ENCODE results near the gene UHRF1. TPM values are rescaled to one million over a fixed set of nuclear protein-coding genes. Genes with fewer than 3 reads are reported as not detected.

Gene UHRF1
- total and polyA plus RNA-seq, 2 experiments from 2014 or later, result 26.9 to 29.4 TPM

DNA sequence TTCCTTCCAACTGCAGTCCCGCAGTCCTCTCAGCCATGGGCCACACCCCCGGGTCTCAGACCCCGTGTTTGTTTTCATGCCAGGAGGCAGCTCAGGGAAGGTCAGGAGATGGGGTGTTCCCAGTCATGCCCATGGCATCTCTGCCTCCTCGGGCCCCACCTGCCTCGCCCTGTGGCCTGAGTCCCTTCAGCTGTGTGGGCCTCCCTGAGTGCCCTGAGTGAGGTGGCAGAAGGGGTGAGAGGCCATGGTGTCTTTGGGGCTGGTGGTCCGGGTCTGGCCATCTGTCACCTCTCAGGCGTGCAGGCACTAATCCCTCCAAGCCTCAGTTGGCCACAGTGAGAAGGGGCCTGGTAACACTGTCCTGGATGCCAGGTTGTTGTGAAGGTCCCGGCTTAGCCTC, 48.7 kb downstream of the UHRF1 start:
- no peaks in the 10 kb centered on the region for H3K9me2 ChIP-seq (ENCODE audit: insufficient read depth)

GRCh38 chr19:4962085-4962619, 52.9 kb downstream of the UHRF1 start:
- H3K4me3 ChIP-seq, result no peak overlapping the region
- no peak for DNase-seq
- H3K9me2 ChIP-seq (ENCODE audit: insufficient read depth), result no peaks in the 10 kb centered on the region
- H3F3A ChIP-seq (ENCODE audit: insufficient read depth), result peaks cover 21% of the 10 kb centered on the region
- H2AFZ ChIP-seq, result no peak overlapping the region
- 98% methylated on average over 7 of the region's 7 CpGs for WGBS, 2 experiments (ENCODE audit: low coverage in 1 of 2, low lambda C conversion rate in 2 of 2, missing lambda C conversion rate in 2 of 2)
- H3K4me1 ChIP-seq (ENCODE audit: insufficient read depth), result no peaks in the 10 kb centered on the region
- H4K20me1 ChIP-seq (ENCODE audit: insufficient read depth), result no peaks in the 10 kb centered on the region
- H3K27me3 ChIP-seq (replicated peaks; ENCODE audit: insufficient read depth), result no peaks in the 10 kb centered on the region
- no peaks in the 10 kb centered on the region for H3K36me3 ChIP-seq (ENCODE audit: low read depth)
- H3K79me2 ChIP-seq (ENCODE audit: insufficient read depth), result no peaks in the 10 kb centered on the region
- TF ChIP-seq EZH2 (IDR thresholded peaks at IDR 0.05; ENCODE audit: insufficient read depth, poor library complexity, severe bottlenecking), result no peak
- no peak overlapping the region for H3K9ac ChIP-seq
- no peak overlapping the region for H3K27ac ChIP-seq
- no peak overlapping the region for H3K4me2 ChIP-seq (ENCODE audit: unreplicated experiment)
- in situ Hi-C loops (cut with MboI), result no loop called here
- H3K9me3 ChIP-seq (ENCODE audit: low read depth), result no peaks in the 10 kb centered on the region

More for the DNA sequence above, 48.7 kb downstream of the UHRF1 start:
- TF ChIP-seq EZH2 (IDR thresholded peaks at IDR 0.05; ENCODE audit: insufficient read depth, poor library complexity, severe bottlenecking) (no peak), EZH2phosphoT487 (IDR thresholded peaks at IDR 0.05; ENCODE audit: insufficient read depth, low read depth) (no peak)
- no peak overlapping the region for H3K9ac ChIP-seq
- H3K36me3 ChIP-seq (ENCODE audit: low read depth), result no peaks in the 10 kb centered on the region
- no peaks in the 10 kb centered on the region for H4K20me1 ChIP-seq (ENCODE audit: insufficient read depth)
- H3K27ac ChIP-seq, result no peak overlapping the region
- no peaks in the 10 kb centered on the region for H3K9me3 ChIP-seq (ENCODE audit: low read depth)
- no peak overlapping the region for H2AFZ ChIP-seq
- DNase-seq, result no peak
- in situ Hi-C loops (cut with MboI), result no loop called here
- no peak overlapping the region for H3K4me2 ChIP-seq (ENCODE audit: unreplicated experiment)
- H3K4me1 ChIP-seq (ENCODE audit: insufficient read depth), result no peaks in the 10 kb centered on the region
- H3K27me3 ChIP-seq (replicated peaks; ENCODE audit: insufficient read depth), result no peaks in the 10 kb centered on the region
- H3F3A ChIP-seq (ENCODE audit: insufficient read depth), result no peaks in the 10 kb centered on the region
- H3K4me3 ChIP-seq, result no peak overlapping the region
- 95 to 99% methylated on average over 8 of the region's 8 CpGs for whole genome bisulfite sequencing, 2 experiments (ENCODE audit: low coverage in 1 of 2, low lambda C conversion rate in 2 of 2, missing lambda C conversion rate in 2 of 2)
- H3K79me2 ChIP-seq (ENCODE audit: insufficient read depth), result no peaks in the 10 kb centered on the region

DNA sequence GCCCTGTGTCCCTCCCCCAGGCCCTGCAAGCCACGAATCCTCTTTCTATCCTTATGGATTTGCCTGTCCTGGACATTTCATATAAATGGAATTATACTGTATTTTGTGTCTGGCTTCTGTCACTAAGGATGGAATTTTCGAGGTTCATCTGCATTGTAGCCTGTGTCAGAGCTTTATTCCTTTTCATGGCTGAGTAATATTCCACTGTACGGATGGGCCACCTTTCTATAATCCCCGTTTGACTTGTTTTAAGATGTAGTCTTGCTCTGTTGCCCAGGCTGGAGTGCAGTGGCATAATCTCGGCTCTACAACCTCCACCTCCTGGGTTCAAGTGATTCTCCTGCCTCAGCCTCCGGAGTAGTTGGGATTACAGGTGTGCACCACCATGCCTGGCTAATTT, 55.8 kb downstream of the UHRF1 start:
- H3K36me3 ChIP-seq (ENCODE audit: low read depth), result no peaks in the 10 kb centered on the region
- H3K27me3 ChIP-seq (replicated peaks; ENCODE audit: insufficient read depth), result no peaks in the 10 kb centered on the region
- no peaks in the 10 kb centered on the region for H3K9me2 ChIP-seq (ENCODE audit: insufficient read depth)
- DNase-seq, result no peak
- peaks cover 7% of the 10 kb centered on the region for H3K79me2 ChIP-seq (ENCODE audit: insufficient read depth)
- H4K20me1 ChIP-seq (ENCODE audit: insufficient read depth), result no peaks in the 10 kb centered on the region
- TF ChIP-seq EZH2phosphoT487 (IDR thresholded peaks at IDR 0.05; ENCODE audit: insufficient read depth, low read depth), result no peak
- no peak for TF ChIP-seq EZH2 (IDR thresholded peaks at IDR 0.05; ENCODE audit: insufficient read depth, poor library complexity, severe bottlenecking)
- H3K27ac ChIP-seq, result no peak overlapping the region
- H3K4me1 ChIP-seq (ENCODE audit: insufficient read depth), result no peaks in the 10 kb centered on the region
- in situ Hi-C loops (cut with MboI), result no loop called here
- peaks cover 37% of the 10 kb centered on the region for H3F3A ChIP-seq (ENCODE audit: insufficient read depth)
- H3K4me2 ChIP-seq (ENCODE audit: unreplicated experiment), result no peak overlapping the region
- no peak overlapping the region for H2AFZ ChIP-seq
- WGBS, 2 experiments (ENCODE audit: low coverage in 1 of 2, low lambda C conversion rate in 2 of 2, missing lambda C conversion rate in 2 of 2), result 91 to 92% methylated on average over 6 of the region's 6 CpGs
- H3K9ac ChIP-seq, result no peak overlapping the region
- no peaks in the 10 kb centered on the region for H3K9me3 ChIP-seq (ENCODE audit: low read depth)
- no peak overlapping the region for H3K4me3 ChIP-seq

GRCh38 chr19:4966591-4966990, 57.3 kb downstream of the UHRF1 start:
- H2AFZ ChIP-seq, result no peak overlapping the region
- no peak overlapping the region for H3K27ac ChIP-seq
- H3K36me3 ChIP-seq (ENCODE audit: low read depth), result no peaks in the 10 kb centered on the region
- H3K27me3 ChIP-seq (replicated peaks; ENCODE audit: insufficient read depth), result no peaks in the 10 kb centered on the region
- peaks cover 23% of the 10 kb centered on the region for H3K79me2 ChIP-seq (ENCODE audit: insufficient read depth)
- H3K9me3 ChIP-seq (ENCODE audit: low read depth), result no peaks in the 10 kb centered on the region
- DNase-seq, result no peak
- no peak overlapping the region for H3K4me3 ChIP-seq
- peaks cover 7% of the 10 kb centered on the region; the same call in 1 of the 2 replicates for H3K4me1 ChIP-seq (ENCODE audit: insufficient read depth)
- no peaks in the 10 kb centered on the region for H4K20me1 ChIP-seq (ENCODE audit: insufficient read depth)
- H3K9ac ChIP-seq, result no peak overlapping the region
- no peaks in the 10 kb centered on the region for H3K9me2 ChIP-seq (ENCODE audit: insufficient read depth)
- 78 to 79% methylated on average over 6 of the region's 6 CpGs for WGBS, 2 experiments (ENCODE audit: low coverage in 1 of 2, low lambda C conversion rate in 2 of 2, missing lambda C conversion rate in 2 of 2)
- in situ Hi-C loops (cut with MboI), result no loop called here
- H3K4me2 ChIP-seq (ENCODE audit: unreplicated experiment), result no peak overlapping the region
- H3F3A ChIP-seq (ENCODE audit: insufficient read depth), result peaks cover 42% of the 10 kb centered on the region
- TF ChIP-seq EZH2phosphoT487 (IDR thresholded peaks at IDR 0.05; ENCODE audit: insufficient read depth, low read depth), result no peak
- no peak for TF ChIP-seq EZH2 (IDR thresholded peaks at IDR 0.05; ENCODE audit: insufficient read depth, poor library complexity, severe bottlenecking)

All from GM23248 (cell line).